IMR-90 (cell line): Measurements from ENCODE around the gene KCNMB2. TPM values are rescaled to one million over a fixed set of nuclear protein-coding genes. Genes with fewer than 3 reads are reported as not detected.

Experiments used
- ATAC-seq: fragments of 200-7000 bp; cut with Tn5 transposase; 2 replicates; pipeline ENCODE4 v1.9.1; 2020; ENCODE audit warnings: low read depth, mild to moderate bottlenecking, moderate library complexity
- BruUV-seq: library from RNA; stranded (reverse); fragments of 400-500 nt; replicated peaks from 2 replicates; lab custom pipeline; 2021; lab: Mats Ljungman, UMichigan
- CTCF ChIA-PET: fragments of 300-600 bp; formaldehyde crosslinking; extraction: SDS; loops from one replicate; lab custom pipeline; 2021; ENCODE audit warnings: antibody characterized with exemption; lab: Yijun Ruan, JAX
- POLR2A ChIA-PET: fragments of 300-600 bp; sonication (Branson Sonifier 250); formaldehyde crosslinking; loops from one replicate; lab custom pipeline; 2022; ENCODE audit warnings: antibody characterized with exemption; ENCODE audit not compliant: unreplicated experiment; lab: Charles Lee
- DNase-seq: peaks from one replicate; pipeline ENCODE4 v3.0.0; 2013
- H2AFZ ChIP-seq: replicated peaks from 2 replicates; pipeline ENCODE3; 2013; ENCODE audit warnings: low read length, mild to moderate bottlenecking; ENCODE audit not compliant: poor library complexity
- H2AK5ac ChIP-seq: 2 replicates; pipeline ENCODE4 v1.6.1; 2013; ENCODE audit warnings: low read depth, low read length, inconsistent platforms
- H2AK9ac ChIP-seq: replicated peaks from 2 replicates; pipeline ENCODE3; 2013; ENCODE audit warnings: mild to moderate bottlenecking, low read depth, low read length, moderate library complexity; ENCODE audit not compliant: poor library complexity
- H2BK120ac ChIP-seq: 2 replicates; pipeline ENCODE4 v1.6.1; 2013; ENCODE audit warnings: low read depth, low read length, inconsistent platforms
- H2BK15ac ChIP-seq: 3 replicates; pipeline ENCODE4 v1.6.1; 2013; ENCODE audit warnings: low read depth, low read length, inconsistent platforms
- H2BK20ac ChIP-seq: 2 replicates; pipeline ENCODE4 v1.6.1; 2013; ENCODE audit warnings: low read depth, mild to moderate bottlenecking, inconsistent platforms, low read length, moderate library complexity
- H2BK5ac ChIP-seq: 2 replicates; pipeline ENCODE4 v1.6.1; 2013; ENCODE audit warnings: mild to moderate bottlenecking, low read depth, low read length, inconsistent platforms; ENCODE audit not compliant: poor library complexity, severe bottlenecking
- H3K14ac ChIP-seq: replicated peaks from 2 replicates; pipeline ENCODE4 v1.6.1; 2013; ENCODE audit warnings: low read depth, low read length, inconsistent platforms
- H3K18ac ChIP-seq: 2 replicates; pipeline ENCODE4 v1.6.1; 2013; ENCODE audit warnings: low read depth, low read length, control low read depth
- H3K23ac ChIP-seq: 2 replicates; pipeline ENCODE4 v1.6.1; 2013; ENCODE audit warnings: low read depth, low read length, inconsistent platforms
- H3K27ac ChIP-seq: 2 replicates; pipeline ENCODE4 v1.5.1; 2013; ENCODE audit warnings: mild to moderate bottlenecking, control low read depth, low read length; ENCODE audit not compliant: insufficient read depth
- H3K27me3 ChIP-seq: 2 replicates; pipeline ENCODE4 v1.6.1; 2013; ENCODE audit warnings: low read length; ENCODE audit not compliant: control insufficient read depth, insufficient read depth
- H3K36me3 ChIP-seq: 2 replicates; pipeline ENCODE4 v1.6.1; 2013; ENCODE audit warnings: low read length, mixed read lengths; ENCODE audit not compliant: control insufficient read depth, insufficient read depth
- H3K4ac ChIP-seq: 2 replicates; pipeline ENCODE4 v1.6.1; 2013; ENCODE audit warnings: low read depth, low read length, inconsistent platforms
- H3K4me1 ChIP-seq: 2 replicates; pipeline ENCODE4 v1.6.1; 2013; ENCODE audit warnings: low read length, mixed read lengths; ENCODE audit not compliant: control insufficient read depth, insufficient read depth
- H3K4me2 ChIP-seq: 2 replicates; pipeline ENCODE4 v1.6.1; 2013; ENCODE audit warnings: low read depth, mild to moderate bottlenecking, control low read depth, low read length, moderate library complexity
- H3K4me3 ChIP-seq: 2 replicates; pipeline ENCODE4 v1.5.1; 2013; ENCODE audit warnings: low read depth, mild to moderate bottlenecking, control low read depth, low read length, moderate library complexity; ENCODE audit not compliant: insufficient read depth
- H3K56ac ChIP-seq: 2 replicates; pipeline ENCODE4 v1.6.1; 2013; ENCODE audit warnings: low read length, inconsistent platforms; ENCODE audit not compliant: insufficient read depth; ENCODE audit errors: extremely low read depth
- H3K79me1 ChIP-seq, 2 experiments: 2 replicates each; pipeline ENCODE4 v1.6.1; 2013; ENCODE audit warnings: low read length in 2 of 2, inconsistent platforms in 1 of 2, low read depth in 1 of 2
- H3K9ac ChIP-seq: 2 replicates; pipeline ENCODE4 v1.6.1; 2013; ENCODE audit warnings: low read depth, low read length, control low read depth
- H3K9me1 ChIP-seq: 2 replicates; pipeline ENCODE4 v1.6.1; 2013; ENCODE audit warnings: low read length, inconsistent platforms; ENCODE audit not compliant: insufficient read depth
- H3K9me3 ChIP-seq: 2 replicates; pipeline ENCODE4 v1.6.1; 2013; ENCODE audit warnings: low read length; ENCODE audit not compliant: control insufficient read depth, insufficient read depth
- H4K20me1 ChIP-seq: 2 replicates; pipeline ENCODE4 v1.6.1; 2013; ENCODE audit warnings: low read length, inconsistent platforms; ENCODE audit not compliant: insufficient read depth
- H4K5ac ChIP-seq: 2 replicates; pipeline ENCODE4 v1.6.1; 2013; ENCODE audit warnings: mild to moderate bottlenecking, low read depth, low read length, control low read depth
- H4K8ac ChIP-seq, 2 experiments: 2 replicates each; pipeline ENCODE4 v1.6.1; 2013; ENCODE audit warnings: low read depth in 2 of 2, low read length in 2 of 2, control low read depth in 1 of 2, inconsistent platforms in 1 of 2
- H4K91ac ChIP-seq: 2 replicates; pipeline ENCODE4 v1.6.1; 2013; ENCODE audit warnings: low read depth, low read length, inconsistent platforms; ENCODE audit not compliant: insufficient read depth
- BHLHE40 ChIP-seq: fragments of 150-350 bp; IDR thresholded peaks from 2 replicates; pipeline ENCODE4 v1.6.1; 2016; ENCODE audit warnings: mild to moderate bottlenecking, low read depth, low read length
- CEBPB ChIP-seq: IDR thresholded peaks from 2 replicates; pipeline ENCODE4 v1.6.1; 2012; ENCODE audit warnings: low read depth, low read length, improper control_type of control experiment
- CHD1 ChIP-seq: IDR thresholded peaks from 2 replicates; pipeline ENCODE4 v1.6.1; 2012; ENCODE audit warnings: low read depth, low read length, improper control_type of control experiment
- CTCF ChIP-seq: conservative IDR thresholded peaks from 2 replicates; pipeline ENCODE4 v1.5.1; 2012; ENCODE audit warnings: mild to moderate bottlenecking, low read depth, low read length, improper control_type of control experiment
- ELK1 ChIP-seq: fragments of 150-350 bp; IDR thresholded peaks from 2 replicates; pipeline ENCODE4 v1.6.1; 2016; ENCODE audit warnings: low read depth, mild to moderate bottlenecking, low read length, moderate library complexity, borderline replicate concordance
- FOS ChIP-seq: fragments of 150-350 bp; IDR thresholded peaks from 2 replicates; pipeline ENCODE4 v1.6.1; 2016; ENCODE audit warnings: low read depth, low read length
- MAFK ChIP-seq: IDR thresholded peaks from 2 replicates; pipeline ENCODE4 v1.6.1; 2012; ENCODE audit warnings: low read depth, low read length, improper control_type of control experiment
- MAZ ChIP-seq: IDR thresholded peaks from 2 replicates; pipeline ENCODE4 v1.6.1; 2012; ENCODE audit warnings: low read depth, mild to moderate bottlenecking, low read length, improper control_type of control experiment, moderate library complexity, borderline replicate concordance
- MXI1 ChIP-seq: IDR thresholded peaks from 2 replicates; pipeline ENCODE4 v1.6.1; 2012; ENCODE audit warnings: low read depth, mild to moderate bottlenecking, low read length, moderate library complexity, borderline replicate concordance
- NFE2L2 ChIP-seq: fragments of 150-350 bp; IDR thresholded peaks from 2 replicates; pipeline ENCODE4 v1.6.1; 2016; ENCODE audit warnings: low read depth, mild to moderate bottlenecking, low read length
- POLR2A ChIP-seq: IDR thresholded peaks from 2 replicates; pipeline ENCODE4 v1.6.1; 2012; ENCODE audit warnings: mild to moderate bottlenecking, low read depth, low read length
- RAD21 ChIP-seq: IDR thresholded peaks from 2 replicates; pipeline ENCODE4 v1.6.1; 2012; ENCODE audit warnings: low read length, improper control_type of control experiment
- SMC3 ChIP-seq: fragments of 150-350 bp; IDR thresholded peaks from 2 replicates; pipeline ENCODE4 v1.6.1; 2016; ENCODE audit warnings: low read depth, mild to moderate bottlenecking, antibody characterized with exemption, low read length, moderate library complexity
- USF2 ChIP-seq: fragments of 150-350 bp; IDR thresholded peaks from 2 replicates; pipeline ENCODE4 v1.6.1; 2017; ENCODE audit warnings: mild to moderate bottlenecking, antibody characterized with exemption, low read length, low read depth
- dilution Hi-C: fragments of 300-500 bp; cut with HindIII; formaldehyde crosslinking; loops from one replicate; pipeline ENCODE4 v1.14.3; 2018; ENCODE audit warnings: low sequenced_read_pairs; ENCODE audit not compliant: unreplicated experiment
- in situ Hi-C: fragments of 300-500 bp; cut with MboI; formaldehyde crosslinking; loops from 3 replicates; pipeline ENCODE4 v1.14.3; 2019; ENCODE audit warnings: low sequenced_read_pairs, inconsistent platforms, mixed read lengths
- intact Hi-C: fragments of 100-400 bp; cut with micrococcal nuclease; formaldehyde crosslinking; loops from 2 replicates; pipeline ENCODE4 v1.10.0; 2022
- polyA plus RNA-seq, 3 experiments: library from polyadenylated mRNA; depleted of rRNA; stranded (reverse); fragments of >200 nt; gene quantifications; 2 replicates each; pipeline ENCODE4 v1.2.3, GENCODE V29; 2012; ENCODE audit warnings: low replicate concordance in 1 of 3
- total RNA-seq: library from RNA; depleted of rRNA; stranded (reverse); fragments of >200 nt; gene quantifications from 2 replicates; pipeline ENCODE4 v1.2.3, GENCODE V29; 2012

Gene KCNMB2
- total and polyA plus RNA-seq, 2 of the 4 experiments (the other 2 are of a cell fraction), result not detected

GRCh38 chr3:178529606-178530225 lies 6.5 kb upstream of the KCNMB2 start:
- no peak for DNase-seq
- H3K18ac ChIP-seq, result no peak overlapping the region
- H3K4me3 ChIP-seq, result no peak overlapping the region
- in situ Hi-C loops, result no loop called here
- H3K4me1 ChIP-seq, result no peaks in the 10 kb centered on the region
- no peaks in the 10 kb centered on the region for H3K36me3 ChIP-seq
- no peaks in the 10 kb centered on the region for H3K9me1 ChIP-seq
- H2BK120ac ChIP-seq, result no peak overlapping the region
- H3K4ac ChIP-seq, result no peak overlapping the region
- no peak overlapping the region for H3K4me2 ChIP-seq
- H3K14ac ChIP-seq, result no peak overlapping the region
- H2BK5ac ChIP-seq, result no peak overlapping the region
- intact Hi-C loops, result no loop called here
- no peaks in the 10 kb centered on the region for H4K20me1 ChIP-seq
- no peaks in the 10 kb centered on the region for H3K27me3 ChIP-seq
- no peak for ATAC-seq
- no peaks in the 10 kb centered on the region for H3K79me1 ChIP-seq
- no peak overlapping the region for H3K27ac ChIP-seq
- no peak overlapping the region for H2BK15ac ChIP-seq
- H3K56ac ChIP-seq, result no peak overlapping the region
- H3K9me3 ChIP-seq, result no peaks in the 10 kb centered on the region
- no peak overlapping the region for H3K9ac ChIP-seq
- H4K5ac ChIP-seq, result no peak overlapping the region
- no peak overlapping the region for H2BK20ac ChIP-seq
- H2AK5ac ChIP-seq, result no peak overlapping the region
- CTCF ChIA-PET, result no interaction called here
- H4K91ac ChIP-seq, result no peak overlapping the region
- POLR2A ChIA-PET, result no interaction called here
- TF ChIP-seq MAZ (no peak), MAFK (no peak), ELK1 (no peak), POLR2A (no peak), NFE2L2 (no peak), SMC3 (no peak), FOS (no peak), USF2 (no peak), MXI1 (no peak), RAD21 (no peak), CEBPB (no peak), CHD1 (no peak), CTCF (no peak), BHLHE40 (no peak)
- no peak overlapping the region for H3K23ac ChIP-seq
- H4K8ac ChIP-seq, result no peak overlapping the region
- dilution Hi-C loops, result no loop called here
- BruUV-seq, result no TSS peak
- H2AK9ac ChIP-seq, result no peak overlapping the region
- no peak overlapping the region for H2AFZ ChIP-seq
